Neutrophil (primary cell): Measurements from ENCODE around the gene VRK3.

Experiments used
- H3K27ac ChIP-seq: fragments of 200-600 bp; sonication (generic); 2 replicates; pipeline ENCODE4 v1.5.1; 2016; ENCODE audit warnings: mild to moderate bottlenecking, moderate library complexity
- H3K27me3 ChIP-seq: fragments of 200-600 bp; sonication (generic); 2 replicates; pipeline ENCODE4 v1.6.0; 2016; ENCODE audit warnings: mild to moderate bottlenecking
- H3K36me3 ChIP-seq: fragments of 200-600 bp; sonication (generic); 2 replicates; pipeline ENCODE4 v1.5.1; 2017
- H3K4me1 ChIP-seq, 2 experiments: fragments of 200-600 bp in 1 of 2; sonication (generic) in 1 of 2; 1 replicate in 1 of 2; 2 replicates in 1 of 2; pipeline versions ENCODE4 v1.5.1 to v1.6.1; 2013 to 2016; ENCODE audit warnings: low read depth in 1 of 2, low read length in 1 of 2, mild to moderate bottlenecking in 1 of 2, moderate library complexity in 1 of 2; ENCODE audit not compliant: control insufficient read depth in 1 of 2, insufficient read depth in 1 of 2
- H3K4me3 ChIP-seq, 2 experiments: fragments of 200-600 bp in 1 of 2; sonication (generic) in 1 of 2; 1 replicate in 1 of 2; 2 replicates in 1 of 2; pipeline ENCODE4 v1.5.1; 2013 to 2016; ENCODE audit warnings: low read depth in 1 of 2, low read length in 1 of 2, mild to moderate bottlenecking in 1 of 2, moderate library complexity in 1 of 2
- H3K9me3 ChIP-seq: fragments of 200-600 bp; sonication (generic); 2 replicates; pipeline ENCODE4 v1.5.1; 2016
- TF ChIP-seq, protein P1 (sequence below): fragments of 200-600 bp; sonication (generic); IDR thresholded peaks from 2 replicates; pipeline ENCODE4 v1.5.1; 2016; ENCODE audit warnings: antibody characterized with exemption

VRK3 gene

DNA sequence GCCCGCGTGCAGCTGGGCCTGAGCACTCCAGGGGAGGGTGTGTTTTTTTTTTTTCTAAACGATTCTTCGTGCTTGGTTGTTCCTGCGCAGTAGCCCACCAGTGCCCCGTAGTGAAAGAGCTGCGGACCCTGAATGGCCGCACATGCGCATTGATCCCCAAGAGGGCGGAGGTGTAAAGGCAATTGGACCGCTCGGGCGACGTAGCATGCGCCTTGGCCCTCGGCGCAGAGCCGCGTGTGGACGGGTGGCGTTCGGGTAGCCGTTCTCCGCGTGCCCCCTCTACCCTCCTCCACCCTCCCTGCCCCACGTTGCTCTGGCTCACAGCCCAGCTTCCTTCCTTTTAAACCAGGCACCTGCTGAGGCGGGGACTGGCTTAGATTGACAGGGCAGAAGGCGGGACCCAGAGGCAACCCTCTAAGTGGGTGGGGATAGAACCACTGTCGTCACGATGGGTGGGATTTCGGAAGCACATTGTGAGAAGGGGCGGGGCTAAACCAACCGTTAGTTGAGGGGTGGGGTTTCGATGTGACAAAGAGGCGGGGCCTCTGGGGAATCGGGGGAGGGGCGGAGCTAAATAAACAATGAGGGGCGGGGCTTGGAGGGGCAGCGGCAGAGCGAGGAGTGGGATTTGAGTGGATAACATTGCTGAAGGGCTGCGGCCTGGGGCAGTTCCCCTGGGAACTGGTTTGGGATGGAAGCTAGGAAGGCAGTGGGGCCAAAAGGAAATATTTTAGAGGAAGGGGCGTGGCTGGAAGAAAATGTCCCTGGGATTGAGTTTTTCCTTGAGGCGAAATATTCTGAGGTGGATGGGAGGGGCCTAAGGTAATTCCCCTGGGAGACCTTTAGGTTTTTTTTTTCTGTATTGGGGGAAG lies 95.3 kb downstream of the VRK3 start:
- TF ChIP-seq, protein P1, sequence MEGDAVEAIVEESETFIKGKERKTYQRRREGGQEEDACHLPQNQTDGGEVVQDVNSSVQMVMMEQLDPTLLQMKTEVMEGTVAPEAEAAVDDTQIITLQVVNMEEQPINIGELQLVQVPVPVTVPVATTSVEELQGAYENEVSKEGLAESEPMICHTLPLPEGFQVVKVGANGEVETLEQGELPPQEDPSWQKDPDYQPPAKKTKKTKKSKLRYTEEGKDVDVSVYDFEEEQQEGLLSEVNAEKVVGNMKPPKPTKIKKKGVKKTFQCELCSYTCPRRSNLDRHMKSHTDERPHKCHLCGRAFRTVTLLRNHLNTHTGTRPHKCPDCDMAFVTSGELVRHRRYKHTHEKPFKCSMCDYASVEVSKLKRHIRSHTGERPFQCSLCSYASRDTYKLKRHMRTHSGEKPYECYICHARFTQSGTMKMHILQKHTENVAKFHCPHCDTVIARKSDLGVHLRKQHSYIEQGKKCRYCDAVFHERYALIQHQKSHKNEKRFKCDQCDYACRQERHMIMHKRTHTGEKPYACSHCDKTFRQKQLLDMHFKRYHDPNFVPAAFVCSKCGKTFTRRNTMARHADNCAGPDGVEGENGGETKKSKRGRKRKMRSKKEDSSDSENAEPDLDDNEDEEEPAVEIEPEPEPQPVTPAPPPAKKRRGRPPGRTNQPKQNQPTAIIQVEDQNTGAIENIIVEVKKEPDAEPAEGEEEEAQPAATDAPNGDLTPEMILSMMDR: peak; percentile 28
- Histone ChIP-seq H3K9me3 (no peaks in the 10 kb centered on the region), H3K27ac (peak overlapping the region; percentile 88), H3K4me1 (peaks cover 11 to 18% of the 10 kb centered on the region in 2 experiments), H3K4me3 (peak overlapping the region; percentile 63 to 97), H3K27me3 (peaks cover 5% of the 10 kb centered on the region), H3K36me3 (peaks cover under 1% of the 10 kb centered on the region)

DNA sequence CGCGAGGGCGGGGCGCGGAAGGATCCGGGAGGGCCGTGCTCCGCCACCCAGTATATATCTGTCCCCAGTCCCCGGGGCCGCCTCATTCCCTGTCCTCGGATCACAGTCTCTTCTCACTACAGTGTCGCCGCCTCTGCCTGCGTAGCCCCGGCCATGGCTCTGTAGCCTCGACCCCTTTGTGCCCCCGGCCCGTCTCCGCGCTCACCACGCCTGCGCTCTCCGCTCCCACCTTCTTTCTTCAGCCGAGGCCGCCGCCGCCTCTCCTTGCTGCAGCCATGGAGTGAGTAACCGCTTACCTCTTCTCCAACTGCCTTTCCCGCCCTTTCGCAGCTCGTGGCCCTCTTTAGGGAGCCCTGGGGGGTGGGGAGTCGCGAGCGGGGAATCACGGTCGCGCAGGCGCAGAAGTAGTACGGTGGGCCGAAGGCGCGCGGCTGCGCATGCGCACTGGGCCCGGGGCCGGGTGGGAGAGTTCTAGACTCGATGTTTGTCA lies 96.0 kb downstream of the VRK3 start, which contains the start of the genes ATF5 and NUP62:
Gene ATF5, plus strand, starts transcription at position 85 of the 490 bp plus-strand sequence. CDS start 1,646 bp downstream, outside the sequence.
Gene NUP62, minus strand, starts transcription at position 384 of the 490 bp plus-strand sequence. CDS start 19,697 bp downstream, outside the sequence.
- H3K9me3 ChIP-seq: no peaks in the 10 kb centered on the region
- H3K4me3 ChIP-seq: peak within 1 kb of the TSS; percentile 63 to 97
- TF ChIP-seq, protein P1: no peak
- peaks cover 7% of the 10 kb centered on the region for H3K36me3 ChIP-seq
- peak within 1 kb of the TSS; percentile 88 for H3K27ac ChIP-seq
- peaks cover 5% of the 10 kb centered on the region for H3K27me3 ChIP-seq
- peaks cover 11 to 18% of the 10 kb centered on the region in 2 experiments for H3K4me1 ChIP-seq

DNA sequence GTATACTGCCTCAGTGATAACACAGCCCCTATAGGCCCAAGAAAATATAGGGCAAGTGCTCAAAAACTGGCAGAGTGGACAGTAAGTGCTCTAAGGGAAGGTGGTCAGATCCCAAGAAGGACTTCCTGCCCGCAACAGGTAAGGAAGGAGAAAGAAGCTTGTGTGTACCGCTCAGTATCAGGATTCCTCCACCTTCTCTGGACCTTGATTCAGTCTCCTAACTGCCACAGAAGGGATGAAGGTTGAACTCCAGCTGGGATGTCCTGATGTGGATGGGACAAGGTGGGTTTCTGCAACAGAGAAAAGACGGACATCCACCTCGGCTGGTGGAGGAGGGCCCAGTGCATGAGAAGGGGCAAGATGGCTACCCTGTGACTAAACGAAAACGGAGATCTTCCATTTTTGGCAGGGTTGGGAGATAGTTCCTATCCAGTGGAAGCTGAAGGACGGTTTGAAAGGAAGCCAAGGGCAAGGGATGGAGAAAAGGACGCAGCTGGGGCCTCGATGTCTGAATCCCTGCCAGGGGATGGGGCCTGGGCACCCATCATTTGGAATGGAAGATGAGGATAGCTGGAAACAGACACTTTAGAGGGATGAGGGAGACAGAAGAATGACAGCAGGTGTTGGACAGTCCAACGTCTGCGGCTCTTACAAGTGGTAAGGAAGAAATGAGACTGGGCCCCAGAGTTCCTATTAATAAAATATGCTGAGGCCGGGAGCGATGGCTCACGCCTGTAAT lies 97.5 kb downstream of the VRK3 start:
- TF ChIP-seq, protein P1: no peak
- Histone ChIP-seq H3K36me3 (peaks cover 21% of the 10 kb centered on the region), H3K4me1 (peaks cover 11 to 18% of the 10 kb centered on the region in 2 experiments)

DNA sequence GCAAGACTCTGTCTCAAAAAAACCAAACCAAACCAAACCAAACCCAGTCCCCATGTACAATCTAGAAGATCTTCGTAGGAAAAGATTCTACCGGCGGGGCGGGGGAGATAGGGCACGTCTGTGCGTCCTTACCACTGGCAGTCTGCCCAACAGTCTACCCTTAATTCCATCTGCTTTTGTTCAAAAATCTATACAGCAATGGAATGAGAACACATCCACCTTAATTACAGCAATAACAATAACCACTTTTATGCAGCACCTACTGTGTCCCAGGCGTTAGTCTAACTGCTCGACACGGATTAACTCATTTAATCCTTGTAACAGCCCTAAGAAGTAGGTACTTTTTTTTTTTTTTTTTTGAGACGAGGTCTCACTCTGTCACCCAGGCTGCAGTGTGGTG lies 98.7 kb downstream of the VRK3 start:
- no peaks in the 10 kb centered on the region for H3K27me3 ChIP-seq
- H3K27ac ChIP-seq: no peak overlapping the region
- TF ChIP-seq, protein P1: no peak
- H3K9me3 ChIP-seq: no peaks in the 10 kb centered on the region
- peaks cover 32% of the 10 kb centered on the region for H3K36me3 ChIP-seq
- H3K4me1 ChIP-seq: peaks cover 11 to 18% of the 10 kb centered on the region in 2 experiments
- H3K4me3 ChIP-seq: no peak overlapping the region

More for the DNA sequence above, 97.5 kb downstream of the VRK3 start:
- Histone ChIP-seq H3K9me3 (no peaks in the 10 kb centered on the region), H3K4me3 (no peak overlapping the region), H3K27ac (no peak overlapping the region), H3K27me3 (peaks cover 2% of the 10 kb centered on the region)
